ENCODE data around the gene PEF1.
A peak's percentile ranks its signal among the peaks of the same experiment; 100 is the strongest.

PEF1 gene

DNA sequence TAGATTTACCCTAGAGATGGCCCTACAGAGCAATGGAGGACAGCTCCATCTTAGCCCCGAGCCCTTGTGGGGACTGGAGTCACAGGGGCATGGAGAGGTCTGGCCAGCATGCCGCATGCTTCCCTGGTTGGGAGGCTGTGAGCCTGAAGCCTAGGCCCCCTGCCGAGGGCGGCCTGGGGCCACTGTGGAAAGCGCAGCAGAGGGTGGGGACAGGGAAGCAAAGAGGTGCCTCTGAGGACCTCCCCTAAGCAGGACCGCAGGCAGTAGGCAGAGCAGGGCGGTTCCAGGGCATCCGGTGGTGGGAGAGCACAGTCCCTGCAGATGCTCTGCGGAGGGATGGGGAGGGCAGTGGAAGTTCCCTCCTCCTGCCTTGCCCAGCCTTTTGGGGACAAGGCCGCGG lies 26.5 kb upstream of the PEF1 start:
- no peak for DNase-seq (ENCODE audit: low spot score)

- DNase-seq (ENCODE audit: low spot score): no peak
Observed at GRCh38 chr1:31670593-31670964, 25.9 kb upstream of the PEF1 start.

DNA sequence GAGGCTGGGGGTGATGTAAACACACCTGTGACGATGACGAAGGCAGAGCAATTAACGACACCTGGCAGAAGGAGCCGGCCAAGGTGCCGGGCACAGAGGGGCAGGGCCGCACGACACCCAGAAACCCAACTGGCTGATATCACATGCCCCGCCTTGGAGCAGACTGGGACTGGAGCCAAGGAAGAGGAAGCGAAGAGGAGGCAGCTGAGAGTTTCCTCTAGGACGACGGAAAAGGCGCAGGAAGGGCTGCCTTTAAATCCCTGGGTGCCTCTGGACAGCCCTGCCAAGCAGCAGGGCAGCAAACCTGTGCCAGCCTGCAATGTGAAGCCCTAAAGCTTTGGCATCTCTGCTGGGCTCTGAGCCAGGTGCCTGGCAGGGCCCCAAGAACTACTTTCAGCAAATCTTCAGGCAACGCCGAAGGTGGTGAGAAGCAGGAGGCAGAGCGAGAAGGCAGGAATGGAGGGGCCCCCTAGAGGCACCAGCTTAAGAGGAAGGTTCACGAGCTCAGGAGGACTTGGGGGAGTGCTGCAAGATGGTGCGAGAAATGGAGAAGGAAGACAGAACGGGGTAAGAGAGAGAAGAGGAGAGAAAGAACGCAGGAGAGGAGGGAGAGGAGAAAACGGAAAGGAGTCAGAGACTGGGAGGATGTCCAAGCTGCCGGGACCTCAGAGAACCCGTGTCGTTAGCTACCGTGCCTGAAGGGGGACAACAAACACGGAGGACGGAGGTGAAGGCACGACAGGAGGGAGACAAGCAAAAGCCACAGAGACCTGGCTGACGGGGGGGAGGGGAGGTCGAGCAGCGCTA lies 25.3 kb upstream of the PEF1 start:
- peak; percentile 50 for DNase-seq (ENCODE audit: low spot score)

DNA sequence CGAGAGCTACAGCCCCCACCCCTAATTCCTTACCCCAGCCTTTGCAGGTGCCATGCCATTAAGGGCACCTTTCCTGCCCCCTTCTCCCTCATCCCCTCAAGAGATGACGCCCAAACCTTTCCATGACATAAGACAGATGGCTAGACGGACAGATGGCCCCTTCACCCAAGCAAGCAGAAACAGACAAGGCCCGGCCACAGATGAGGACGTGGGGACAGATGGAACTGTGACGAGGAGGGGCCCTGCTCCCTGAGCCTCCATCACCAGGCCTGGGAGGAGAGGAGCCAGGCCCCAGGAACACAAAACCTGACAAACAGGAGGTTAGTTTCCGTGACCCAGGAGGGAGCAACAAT lies 24.7 kb upstream of the PEF1 start:
- DNase-seq (ENCODE audit: low spot score): no peak

GRCh38 chr1:31668303-31668883 lies 23.7 kb upstream of the PEF1 start:
- DNase-seq (ENCODE audit: low spot score): no peak

DNA sequence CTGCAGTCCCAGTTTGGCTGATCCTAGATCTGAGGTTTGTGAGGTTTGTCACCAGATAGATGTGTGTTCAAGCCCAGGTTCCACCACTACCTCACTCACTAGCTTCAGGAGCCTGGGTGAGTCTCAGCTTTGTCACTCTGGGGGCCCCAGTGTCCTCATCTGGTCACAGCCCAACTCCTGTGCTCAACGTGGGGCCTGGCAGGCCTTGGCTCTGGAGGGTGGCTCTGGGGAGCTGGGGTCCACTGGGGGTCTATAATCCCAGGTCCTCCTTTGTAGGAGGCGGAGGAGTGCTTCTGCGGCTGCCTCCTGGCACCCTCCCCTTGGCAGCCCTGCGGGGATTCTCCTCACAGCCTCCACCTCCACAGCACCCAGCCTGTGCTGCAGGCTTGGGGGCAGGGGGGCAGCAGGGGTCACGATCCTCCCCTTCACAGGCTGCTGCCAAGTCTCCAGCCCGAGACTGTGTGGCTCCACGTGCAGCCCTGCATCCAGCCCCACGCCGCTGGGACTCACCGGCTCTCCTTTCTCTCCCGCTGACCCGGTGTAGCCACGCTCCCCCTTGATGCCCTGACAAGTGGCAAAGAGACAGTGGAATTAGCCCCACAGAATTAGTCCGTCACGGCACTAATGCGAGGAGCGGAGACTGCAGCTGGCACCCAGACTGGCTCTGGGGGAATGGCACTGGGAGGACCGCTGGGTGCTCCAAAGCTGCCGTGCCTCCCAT lies 22.5 kb upstream of the PEF1 start:
- DNase-seq (ENCODE audit: low spot score): no peak

GRCh38 chr1:31666263-31666963 lies 21.7 kb upstream of the PEF1 start:
- DNase-seq (ENCODE audit: low spot score): no peak

- DNase-seq (ENCODE audit: low spot score): no peak
Observed at GRCh38 chr1:31665234-31665878, 20.7 kb upstream of the PEF1 start.

DNA sequence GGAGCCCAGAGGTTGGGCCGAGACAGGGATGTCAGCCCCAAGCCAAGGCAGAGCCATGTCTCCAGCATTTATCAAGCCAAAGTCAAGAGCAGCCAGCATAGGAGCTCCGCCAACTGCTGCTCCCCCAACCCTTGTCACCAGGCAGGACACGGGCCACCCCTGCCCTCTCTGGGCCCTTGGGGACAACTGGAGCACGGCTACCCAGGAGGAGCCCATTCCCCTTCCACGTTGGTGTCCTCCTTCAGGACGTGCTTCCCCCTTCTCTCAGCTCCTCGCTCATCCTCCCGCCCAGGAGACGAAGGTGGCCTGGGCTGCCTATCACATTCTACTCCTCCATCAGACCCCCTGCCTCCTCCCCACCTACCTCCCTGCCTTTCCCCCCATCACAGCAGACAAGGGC lies 19.9 kb upstream of the PEF1 start:
- DNase-seq (ENCODE audit: low spot score): no peak

DNA sequence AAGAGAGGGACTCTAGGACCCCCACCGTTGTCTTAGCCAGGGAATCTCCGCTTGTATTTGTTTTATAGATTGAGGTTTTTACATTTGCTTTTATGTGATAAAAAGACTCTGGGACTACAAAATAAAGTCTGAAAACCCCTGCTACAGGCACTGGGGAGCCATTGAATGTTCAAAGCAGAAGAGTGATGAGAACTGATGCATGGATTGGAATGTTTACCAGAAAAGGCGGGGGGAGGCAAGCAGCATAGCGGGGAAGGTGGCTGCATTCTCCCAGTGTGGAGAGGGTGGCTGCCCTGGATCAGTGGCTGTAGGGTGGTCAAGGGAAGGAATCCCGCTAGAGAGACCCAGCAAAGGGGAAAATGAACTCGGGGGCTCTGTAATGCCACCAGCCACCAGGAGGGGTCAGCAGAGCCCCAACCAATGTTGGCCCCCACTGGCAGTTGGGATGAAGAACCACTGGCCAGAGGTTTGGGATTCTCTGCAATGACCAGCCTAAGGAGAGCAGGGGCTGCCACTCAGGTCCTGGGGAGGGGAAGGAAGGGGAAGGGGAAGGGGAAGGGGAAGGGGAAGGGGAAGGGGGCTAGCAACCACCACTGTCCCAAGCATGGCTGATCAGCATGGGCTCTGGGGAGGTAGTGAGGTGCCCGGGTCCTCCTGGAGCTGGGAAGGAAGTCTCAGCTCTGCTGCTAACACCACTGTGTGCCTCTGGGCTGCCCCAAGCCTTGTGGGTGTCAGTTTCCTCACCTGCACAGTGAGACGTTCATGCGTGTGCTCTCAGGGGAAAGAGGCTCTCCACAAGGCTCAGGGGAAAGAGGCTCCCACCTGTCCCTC lies 19.2 kb upstream of the PEF1 start:
- DNase-seq (ENCODE audit: low spot score): peak; percentile 93

GRCh38 chr1:31662463-31662862 lies 17.8 kb upstream of the PEF1 start:
- DNase-seq (ENCODE audit: low spot score): no peak

GRCh38 chr1:31661856-31662255 lies 17.2 kb upstream of the PEF1 start:
- no peak for DNase-seq (ENCODE audit: low spot score)

GRCh38 chr1:31660871-31661455 lies 16.3 kb upstream of the PEF1 start:
- no peak for DNase-seq (ENCODE audit: low spot score)

DNA sequence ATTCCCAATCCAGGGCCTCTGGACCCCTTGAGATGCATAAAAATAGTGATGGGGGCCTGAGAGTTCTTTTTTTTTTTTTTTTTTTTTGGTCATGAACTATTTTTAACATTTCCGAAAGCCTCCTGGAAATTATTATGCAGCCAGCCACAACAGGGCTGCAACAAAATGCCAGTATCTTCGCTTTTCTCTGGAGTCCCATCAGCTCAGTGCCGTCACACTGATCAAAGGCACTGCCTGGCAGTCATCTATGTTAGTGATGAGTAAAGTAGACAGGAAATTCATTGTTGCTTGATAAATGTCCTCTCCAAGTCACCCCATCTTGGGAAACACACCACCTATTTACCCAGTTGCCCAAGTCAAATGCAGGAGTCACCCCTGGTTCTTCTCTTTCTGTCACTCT lies 15.2 kb upstream of the PEF1 start:
- DNase-seq (ENCODE audit: low spot score): no peak

DNA sequence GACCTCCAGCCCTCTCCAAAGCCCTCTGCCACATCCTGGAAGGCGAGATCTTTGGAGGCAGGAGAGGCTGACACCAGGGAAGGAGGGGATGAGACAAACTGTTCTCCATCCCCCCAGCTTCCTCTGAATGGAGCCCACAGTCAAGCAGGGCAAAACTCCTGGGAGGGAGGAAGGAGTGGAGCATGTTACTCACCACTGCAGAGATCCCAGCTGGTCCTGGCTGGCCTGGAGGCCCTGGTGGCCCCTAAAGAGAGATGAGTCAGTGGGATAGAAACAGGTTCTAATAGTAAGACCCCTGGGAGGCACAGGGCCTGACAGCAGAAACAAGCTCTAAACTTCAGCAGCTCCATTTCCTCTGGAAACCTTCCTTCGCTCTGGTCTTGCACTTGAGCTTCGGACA lies 14.0 kb upstream of the PEF1 start:
- DNase-seq (ENCODE audit: low spot score): no peak

GRCh38 chr1:31657972-31658510 lies 13.4 kb upstream of the PEF1 start:
- DNase-seq (ENCODE audit: low spot score): no peak

DNA sequence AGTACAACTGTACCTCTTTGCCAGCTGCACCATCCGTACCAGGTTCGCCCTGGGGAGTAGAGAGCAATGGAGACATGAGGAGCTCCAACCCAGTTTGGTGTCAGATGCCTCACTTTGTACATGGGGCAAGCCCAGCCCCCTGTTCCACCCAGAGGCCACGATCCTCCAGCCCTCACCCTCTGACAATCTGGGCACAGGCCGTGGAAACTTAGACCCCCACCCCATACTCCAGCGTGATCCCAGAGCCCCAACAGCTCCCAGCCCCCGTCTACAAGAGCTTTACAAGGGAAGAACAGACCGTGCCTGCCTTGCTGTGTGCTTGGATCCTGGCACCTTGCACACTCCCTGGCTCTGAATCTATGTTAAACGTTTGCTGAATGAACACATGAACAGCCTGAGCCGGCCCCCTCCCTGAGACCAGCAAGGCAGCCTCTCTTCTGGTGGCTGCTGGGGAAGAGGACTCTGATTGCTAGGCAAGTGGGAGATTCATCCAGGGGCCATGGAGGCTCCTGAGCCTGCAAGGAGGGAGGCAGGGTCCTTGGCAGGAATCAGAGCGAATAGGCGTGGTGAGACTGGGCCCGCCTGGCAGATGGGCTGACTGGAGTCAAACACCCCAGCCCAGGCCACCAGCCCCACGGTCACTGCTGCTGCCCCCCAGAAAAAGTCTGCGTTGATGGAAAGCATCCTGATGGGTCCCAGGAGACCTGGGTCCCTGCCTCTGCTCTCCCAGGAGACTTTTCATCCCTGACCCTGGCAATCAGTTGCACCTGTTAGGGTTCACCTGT lies 12.5 kb upstream of the PEF1 start:
- DNase-seq (ENCODE audit: low spot score): no peak

- DNase-seq (ENCODE audit: low spot score): no peak
Observed at GRCh38 chr1:31655756-31656155, 11.1 kb upstream of the PEF1 start.

- no peak for DNase-seq (ENCODE audit: low spot score)
Observed at GRCh38 chr1:31655104-31655503, 10.4 kb upstream of the PEF1 start.

DNA sequence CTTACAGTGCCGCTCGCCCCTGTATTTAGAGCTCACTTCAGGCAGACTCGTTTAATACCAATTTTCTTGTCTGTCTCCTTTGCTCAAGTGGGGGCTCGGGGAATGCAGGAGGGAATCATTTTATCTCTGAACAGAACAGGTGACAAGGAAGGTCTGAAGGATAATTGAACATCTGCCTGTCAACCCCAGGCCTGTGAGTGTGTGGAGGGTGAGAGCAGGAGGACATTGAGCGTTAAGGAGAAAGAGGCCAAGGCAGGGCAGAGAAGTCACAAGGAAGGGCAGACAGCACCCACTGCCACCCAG lies 9.7 kb upstream of the PEF1 start:
- no peak for DNase-seq (ENCODE audit: low spot score)
